ENCODE measurements around the gene ZNF217. TPM values are rescaled to one million over a fixed set of nuclear protein-coding genes. Genes with fewer than 3 reads are reported as not detected.

Gene ZNF217
- total and polyA plus RNA-seq, 9 of the 15 experiments (the other 6 are each of a cell fraction or from before 2014, with no cell fraction given): 3.0 to 41.8 (median 16.8) TPM

DNA sequence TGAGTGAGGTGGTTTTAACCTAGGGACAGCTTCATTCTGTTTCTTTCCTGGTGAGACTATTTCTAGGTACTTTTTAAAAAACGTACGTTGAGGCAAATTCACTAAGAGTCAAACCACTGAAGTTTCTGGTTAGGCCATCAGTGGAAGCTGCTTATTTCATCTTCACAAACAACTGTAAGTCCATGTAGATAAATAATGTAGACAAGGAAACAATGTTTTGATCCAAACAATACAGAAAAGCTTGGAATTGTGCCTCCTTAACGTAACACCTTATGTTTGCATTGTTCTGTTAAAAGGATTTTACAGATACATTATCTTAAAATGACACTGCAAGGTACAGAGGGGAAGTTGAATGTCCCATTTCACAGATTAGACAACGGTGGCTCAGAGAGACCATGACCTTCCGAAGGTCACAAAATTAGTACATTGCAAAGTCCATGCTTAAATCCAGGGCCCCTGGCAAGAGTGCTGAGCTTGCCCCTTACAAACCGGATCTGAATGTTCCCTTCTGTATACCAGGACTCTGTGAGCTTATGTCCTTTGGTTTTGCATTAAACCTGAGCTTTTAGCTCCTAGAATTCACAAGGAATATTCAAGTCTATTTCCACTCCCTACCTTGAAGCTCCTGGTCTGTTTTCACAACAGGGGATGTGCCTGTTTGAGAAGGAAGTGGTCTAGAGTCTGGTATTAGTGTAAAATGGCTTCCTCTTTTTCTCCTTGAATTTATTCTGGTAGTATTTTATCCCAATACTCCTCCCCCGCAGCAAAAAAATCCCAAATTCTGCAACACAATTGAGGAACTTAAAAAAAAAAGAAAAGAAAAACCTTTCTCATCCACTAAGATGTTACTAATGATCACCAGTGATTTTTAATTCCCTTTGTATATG lies 28.9 kb upstream of the ZNF217 start (continued):
- no peak for TF ChIP-seq ZNF354B (CRISPR knock-in tag; IDR thresholded peaks at IDR 0.05)
- no peak for TF ChIP-seq SAFB2 (IDR thresholded peaks at IDR 0.05; ENCODE audit: borderline replicate concordance, low read depth, low read length, severe bottlenecking)
- TF ChIP-seq, protein P1, sequence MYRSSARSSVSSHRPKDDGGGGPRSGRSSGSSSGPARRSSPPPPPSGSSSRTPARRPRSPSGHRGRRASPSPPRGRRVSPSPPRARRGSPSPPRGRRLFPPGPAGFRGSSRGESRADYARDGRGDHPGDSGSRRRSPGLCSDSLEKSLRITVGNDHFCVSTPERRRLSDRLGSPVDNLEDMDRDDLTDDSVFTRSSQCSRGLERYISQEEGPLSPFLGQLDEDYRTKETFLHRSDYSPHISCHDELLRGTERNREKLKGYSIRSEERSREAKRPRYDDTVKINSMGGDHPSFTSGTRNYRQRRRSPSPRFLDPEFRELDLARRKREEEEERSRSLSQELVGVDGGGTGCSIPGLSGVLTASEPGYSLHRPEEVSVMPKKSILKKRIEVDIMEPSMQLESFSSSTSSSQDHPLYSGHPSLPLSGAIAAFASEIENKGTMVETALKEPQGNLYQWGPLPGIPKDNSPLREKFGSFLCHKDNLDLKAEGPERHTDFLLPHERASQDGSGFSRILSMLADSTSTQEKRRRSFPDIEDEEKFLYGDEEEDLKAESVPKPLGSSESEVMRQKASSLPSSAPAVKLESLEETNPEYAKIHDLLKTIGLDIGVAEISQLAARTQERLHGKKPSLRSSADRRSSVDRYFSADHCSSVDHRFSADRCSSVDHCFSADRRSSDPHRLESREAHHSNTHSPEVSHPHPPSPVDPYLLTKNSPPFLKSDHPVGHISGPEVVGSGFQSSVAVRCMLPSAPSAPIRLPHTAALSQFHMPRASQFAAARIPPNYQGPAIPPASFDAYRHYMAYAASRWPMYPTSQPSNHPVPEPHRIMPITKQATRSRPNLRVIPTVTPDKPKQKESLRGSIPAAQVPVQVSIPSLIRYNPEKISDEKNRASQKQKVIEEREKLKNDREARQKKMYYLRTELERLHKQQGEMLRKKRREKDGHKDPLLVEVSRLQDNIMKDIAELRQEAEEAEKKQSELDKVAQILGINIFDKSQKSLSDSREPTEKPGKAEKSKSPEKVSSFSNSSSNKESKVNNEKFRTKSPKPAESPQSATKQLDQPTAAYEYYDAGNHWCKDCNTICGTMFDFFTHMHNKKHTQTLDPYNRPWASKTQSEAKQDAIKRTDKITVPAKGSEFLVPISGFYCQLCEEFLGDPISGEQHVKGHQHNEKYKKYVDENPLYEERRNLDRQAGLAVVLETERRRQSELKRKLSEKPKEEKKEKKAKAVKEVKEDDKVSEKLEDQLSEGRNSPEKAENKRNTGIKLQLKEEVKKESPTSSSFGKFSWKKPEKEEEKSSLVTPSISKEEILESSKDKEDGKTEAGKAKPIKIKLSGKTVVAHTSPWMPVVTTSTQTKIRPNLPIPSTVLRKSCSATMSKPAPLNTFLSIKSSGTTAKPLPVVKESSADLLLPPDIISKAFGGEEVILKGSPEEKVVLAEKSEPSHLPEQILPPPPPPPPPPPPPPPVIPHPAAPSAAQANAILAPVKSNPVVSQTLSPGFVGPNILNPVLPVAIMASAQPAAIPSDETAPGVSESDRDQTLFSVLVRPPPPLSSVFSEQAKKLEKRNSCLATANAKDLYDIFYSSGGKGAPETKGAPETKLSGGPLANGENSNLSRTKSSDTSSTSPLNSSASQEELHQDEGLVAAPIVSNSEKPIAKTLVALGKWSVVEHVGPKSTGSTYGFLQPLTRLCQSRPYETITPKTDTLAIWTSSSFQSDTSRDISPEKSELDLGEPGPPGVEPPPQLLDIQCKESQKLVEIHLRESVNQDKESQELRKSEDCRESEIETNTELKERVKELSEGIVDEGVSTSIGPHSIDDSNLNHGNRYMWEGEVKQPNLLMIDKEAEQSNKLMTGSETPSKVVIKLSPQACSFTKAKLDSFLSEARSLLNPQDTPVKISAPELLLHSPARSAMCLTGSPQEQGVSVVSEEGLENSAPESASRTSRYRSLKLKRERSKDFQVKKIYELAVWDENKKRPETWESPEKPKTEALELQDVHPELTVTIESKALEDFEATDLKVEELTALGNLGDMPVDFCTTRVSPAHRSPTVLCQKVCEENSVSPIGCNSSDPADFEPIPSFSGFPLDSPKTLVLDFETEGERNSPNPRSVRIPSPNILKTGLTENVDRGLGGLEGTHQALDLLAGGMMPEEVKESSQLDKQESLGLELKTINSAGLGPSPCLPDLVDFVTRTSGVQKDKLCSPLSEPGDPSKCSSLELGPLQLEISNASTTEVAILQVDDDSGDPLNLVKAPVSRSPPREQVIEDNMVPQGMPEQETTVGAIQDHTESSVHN (IDR thresholded peaks at IDR 0.05; ENCODE audit: borderline replicate concordance in 1 of 2, low read depth in 1 of 2): no peak
- TF ChIP-seq POLR3G (IDR thresholded peaks at IDR 0.05; ENCODE audit: extremely low read depth, insufficient read length, insufficient replicate concordance): no peak
- TF ChIP-seq, protein P2, sequence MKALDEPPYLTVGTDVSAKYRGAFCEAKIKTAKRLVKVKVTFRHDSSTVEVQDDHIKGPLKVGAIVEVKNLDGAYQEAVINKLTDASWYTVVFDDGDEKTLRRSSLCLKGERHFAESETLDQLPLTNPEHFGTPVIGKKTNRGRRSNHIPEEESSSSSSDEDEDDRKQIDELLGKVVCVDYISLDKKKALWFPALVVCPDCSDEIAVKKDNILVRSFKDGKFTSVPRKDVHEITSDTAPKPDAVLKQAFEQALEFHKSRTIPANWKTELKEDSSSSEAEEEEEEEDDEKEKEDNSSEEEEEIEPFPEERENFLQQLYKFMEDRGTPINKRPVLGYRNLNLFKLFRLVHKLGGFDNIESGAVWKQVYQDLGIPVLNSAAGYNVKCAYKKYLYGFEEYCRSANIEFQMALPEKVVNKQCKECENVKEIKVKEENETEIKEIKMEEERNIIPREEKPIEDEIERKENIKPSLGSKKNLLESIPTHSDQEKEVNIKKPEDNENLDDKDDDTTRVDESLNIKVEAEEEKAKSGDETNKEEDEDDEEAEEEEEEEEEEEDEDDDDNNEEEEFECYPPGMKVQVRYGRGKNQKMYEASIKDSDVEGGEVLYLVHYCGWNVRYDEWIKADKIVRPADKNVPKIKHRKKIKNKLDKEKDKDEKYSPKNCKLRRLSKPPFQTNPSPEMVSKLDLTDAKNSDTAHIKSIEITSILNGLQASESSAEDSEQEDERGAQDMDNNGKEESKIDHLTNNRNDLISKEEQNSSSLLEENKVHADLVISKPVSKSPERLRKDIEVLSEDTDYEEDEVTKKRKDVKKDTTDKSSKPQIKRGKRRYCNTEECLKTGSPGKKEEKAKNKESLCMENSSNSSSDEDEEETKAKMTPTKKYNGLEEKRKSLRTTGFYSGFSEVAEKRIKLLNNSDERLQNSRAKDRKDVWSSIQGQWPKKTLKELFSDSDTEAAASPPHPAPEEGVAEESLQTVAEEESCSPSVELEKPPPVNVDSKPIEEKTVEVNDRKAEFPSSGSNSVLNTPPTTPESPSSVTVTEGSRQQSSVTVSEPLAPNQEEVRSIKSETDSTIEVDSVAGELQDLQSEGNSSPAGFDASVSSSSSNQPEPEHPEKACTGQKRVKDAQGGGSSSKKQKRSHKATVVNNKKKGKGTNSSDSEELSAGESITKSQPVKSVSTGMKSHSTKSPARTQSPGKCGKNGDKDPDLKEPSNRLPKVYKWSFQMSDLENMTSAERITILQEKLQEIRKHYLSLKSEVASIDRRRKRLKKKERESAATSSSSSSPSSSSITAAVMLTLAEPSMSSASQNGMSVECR (CRISPR knock-in tag; IDR thresholded peaks at IDR 0.05): no peak
- TF ChIP-seq NFIC (IDR thresholded peaks at IDR 0.05): no peak
- 0 out of 2 replicates have a peak, but pooled peaks have one; percentile 25 for TF ChIP-seq EP300 (IDR thresholded peaks at IDR 0.05; ENCODE audit: low read length)
- TF ChIP-seq ZNF785 (CRISPR knock-in tag; IDR thresholded peaks at IDR 0.05): no peak
- no peak for TF ChIP-seq KDM5B (IDR thresholded peaks at IDR 0.05; ENCODE audit: insufficient replicate concordance, low read depth, low read length)
- no peak for TF ChIP-seq HEY1 (CRISPR knock-in tag; IDR thresholded peaks at IDR 0.05; ENCODE audit: borderline replicate concordance)
- no peak for TF ChIP-seq SIX5 (IDR thresholded peaks at IDR 0.05; ENCODE audit: borderline replicate concordance in 1 of 2, insufficient read depth in 1 of 2, low read depth in 1 of 2, low read length in 2 of 2)
- TF ChIP-seq, protein P3, sequence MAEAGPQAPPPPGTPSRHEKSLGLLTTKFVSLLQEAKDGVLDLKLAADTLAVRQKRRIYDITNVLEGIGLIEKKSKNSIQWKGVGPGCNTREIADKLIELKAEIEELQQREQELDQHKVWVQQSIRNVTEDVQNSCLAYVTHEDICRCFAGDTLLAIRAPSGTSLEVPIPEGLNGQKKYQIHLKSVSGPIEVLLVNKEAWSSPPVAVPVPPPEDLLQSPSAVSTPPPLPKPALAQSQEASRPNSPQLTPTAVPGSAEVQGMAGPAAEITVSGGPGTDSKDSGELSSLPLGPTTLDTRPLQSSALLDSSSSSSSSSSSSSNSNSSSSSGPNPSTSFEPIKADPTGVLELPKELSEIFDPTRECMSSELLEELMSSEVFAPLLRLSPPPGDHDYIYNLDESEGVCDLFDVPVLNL (CRISPR knock-in tag; IDR thresholded peaks at IDR 0.05; ENCODE audit: low read depth): no peak
